ENCODE measurements around the gene OR2T10.

DNA sequence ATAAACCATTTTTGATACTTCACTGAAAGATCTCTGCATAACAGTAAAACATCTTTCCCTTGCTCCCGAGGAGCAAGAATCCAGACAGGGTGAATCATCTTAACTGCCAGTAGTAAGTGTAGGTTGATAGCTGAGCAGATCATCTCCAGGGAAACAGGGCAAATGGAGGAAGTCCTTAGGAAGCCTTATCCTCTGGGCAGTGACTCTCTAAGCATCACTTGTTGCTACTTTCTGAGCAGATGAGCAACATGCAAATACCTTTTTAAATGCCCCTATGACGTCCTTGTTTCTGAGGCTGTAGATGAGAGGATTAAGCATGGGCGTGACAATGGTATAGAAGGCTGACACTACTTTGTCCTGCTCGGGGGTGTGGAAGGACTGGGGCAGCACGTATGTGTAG, 28.5 kb upstream of the OR2T10 start:
- TF ChIP-seq, protein P1, sequence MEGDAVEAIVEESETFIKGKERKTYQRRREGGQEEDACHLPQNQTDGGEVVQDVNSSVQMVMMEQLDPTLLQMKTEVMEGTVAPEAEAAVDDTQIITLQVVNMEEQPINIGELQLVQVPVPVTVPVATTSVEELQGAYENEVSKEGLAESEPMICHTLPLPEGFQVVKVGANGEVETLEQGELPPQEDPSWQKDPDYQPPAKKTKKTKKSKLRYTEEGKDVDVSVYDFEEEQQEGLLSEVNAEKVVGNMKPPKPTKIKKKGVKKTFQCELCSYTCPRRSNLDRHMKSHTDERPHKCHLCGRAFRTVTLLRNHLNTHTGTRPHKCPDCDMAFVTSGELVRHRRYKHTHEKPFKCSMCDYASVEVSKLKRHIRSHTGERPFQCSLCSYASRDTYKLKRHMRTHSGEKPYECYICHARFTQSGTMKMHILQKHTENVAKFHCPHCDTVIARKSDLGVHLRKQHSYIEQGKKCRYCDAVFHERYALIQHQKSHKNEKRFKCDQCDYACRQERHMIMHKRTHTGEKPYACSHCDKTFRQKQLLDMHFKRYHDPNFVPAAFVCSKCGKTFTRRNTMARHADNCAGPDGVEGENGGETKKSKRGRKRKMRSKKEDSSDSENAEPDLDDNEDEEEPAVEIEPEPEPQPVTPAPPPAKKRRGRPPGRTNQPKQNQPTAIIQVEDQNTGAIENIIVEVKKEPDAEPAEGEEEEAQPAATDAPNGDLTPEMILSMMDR (IDR thresholded peaks at IDR 0.05): no peak
- no peak for TF ChIP-seq POLR2A (IDR thresholded peaks at IDR 0.05)
